ENCODE data around the gene PPIB. TPM values are rescaled to one million over a fixed set of nuclear protein-coding genes. Genes with fewer than 3 reads are reported as not detected.
"Not testable (repeated sequence)": the region's sequence is repeated elsewhere in the genome, so short reads cannot be mapped to it uniquely, and the experiment has no call there.

PPIB gene
- total RNA-seq, 1 donor from 2014 or later: 698 TPM

DNA sequence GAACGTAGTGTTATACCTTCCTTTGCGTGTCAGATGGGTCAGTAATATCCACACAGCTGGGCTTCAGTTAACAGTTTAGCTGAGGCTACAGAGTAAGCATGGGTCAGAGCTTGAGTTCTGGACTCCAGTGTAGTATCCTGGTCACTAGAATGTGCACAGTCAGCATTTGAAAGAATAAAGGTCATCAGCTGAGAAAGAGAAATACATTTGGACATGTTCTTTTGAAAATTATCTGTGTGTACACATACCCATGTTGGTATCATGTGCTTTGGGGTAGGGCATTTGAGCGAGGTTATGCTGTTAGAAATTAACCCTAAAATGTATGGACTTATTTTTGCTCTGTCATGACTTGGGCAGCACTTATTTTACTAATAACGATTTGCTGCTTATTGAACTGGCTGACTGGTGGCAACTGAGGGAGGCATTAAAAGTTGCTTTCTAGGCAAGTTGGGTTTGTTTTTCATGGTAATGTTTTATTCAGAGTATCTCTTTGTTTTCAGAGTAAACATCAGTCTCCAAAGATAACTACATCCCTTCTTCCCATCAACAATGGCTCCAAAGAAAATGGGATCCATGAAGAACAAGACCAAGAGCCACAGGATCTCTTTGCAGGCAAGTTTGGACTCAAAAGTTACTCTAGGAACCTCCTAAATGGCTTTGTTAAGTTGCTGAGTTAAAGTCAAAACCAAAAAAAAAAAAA, 50.6 kb downstream of the PPIB start:
- Mint-ChIP-seq H3K4me1 (ENCODE audit: unreplicated experiment) (peaks cover 20% of the 10 kb centered on the region), H3K9me3 (ENCODE audit: unreplicated experiment) (no peaks in the 10 kb centered on the region), H3K27me3 (ENCODE audit: unreplicated experiment) (no peaks in the 10 kb centered on the region), H3K4me3 (ENCODE audit: unreplicated experiment) (no peak overlapping the region), H3K27ac (ENCODE audit: unreplicated experiment) (peak overlapping the region; percentile 38), H3K36me3 (ENCODE audit: unreplicated experiment) (peaks cover 27% of the 10 kb centered on the region)
- DNase-seq (ENCODE audit: extremely low spot score, unreplicated experiment): no peak
- TF ChIP-seq, protein P1, sequence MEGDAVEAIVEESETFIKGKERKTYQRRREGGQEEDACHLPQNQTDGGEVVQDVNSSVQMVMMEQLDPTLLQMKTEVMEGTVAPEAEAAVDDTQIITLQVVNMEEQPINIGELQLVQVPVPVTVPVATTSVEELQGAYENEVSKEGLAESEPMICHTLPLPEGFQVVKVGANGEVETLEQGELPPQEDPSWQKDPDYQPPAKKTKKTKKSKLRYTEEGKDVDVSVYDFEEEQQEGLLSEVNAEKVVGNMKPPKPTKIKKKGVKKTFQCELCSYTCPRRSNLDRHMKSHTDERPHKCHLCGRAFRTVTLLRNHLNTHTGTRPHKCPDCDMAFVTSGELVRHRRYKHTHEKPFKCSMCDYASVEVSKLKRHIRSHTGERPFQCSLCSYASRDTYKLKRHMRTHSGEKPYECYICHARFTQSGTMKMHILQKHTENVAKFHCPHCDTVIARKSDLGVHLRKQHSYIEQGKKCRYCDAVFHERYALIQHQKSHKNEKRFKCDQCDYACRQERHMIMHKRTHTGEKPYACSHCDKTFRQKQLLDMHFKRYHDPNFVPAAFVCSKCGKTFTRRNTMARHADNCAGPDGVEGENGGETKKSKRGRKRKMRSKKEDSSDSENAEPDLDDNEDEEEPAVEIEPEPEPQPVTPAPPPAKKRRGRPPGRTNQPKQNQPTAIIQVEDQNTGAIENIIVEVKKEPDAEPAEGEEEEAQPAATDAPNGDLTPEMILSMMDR (IDR thresholded peaks at IDR 0.05): no peak

DNA sequence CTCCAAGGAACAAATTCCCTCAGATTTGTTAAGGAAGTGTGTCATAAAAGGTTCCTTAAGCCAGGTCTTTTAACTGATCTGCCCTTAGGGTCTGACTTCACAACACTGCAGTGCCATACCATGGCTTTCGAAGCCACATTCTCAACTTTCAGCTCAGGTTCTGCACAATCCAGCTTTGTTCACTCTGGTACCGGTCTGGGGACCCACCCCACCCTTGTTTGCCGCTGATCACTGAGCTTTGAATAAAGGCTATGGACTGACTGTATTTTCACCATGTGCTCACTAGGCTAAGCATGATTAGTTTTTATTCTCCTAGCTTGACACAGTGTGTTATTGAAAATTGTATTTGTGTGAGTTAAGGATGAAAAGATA, 51.2 kb downstream of the PPIB start:
- Mint-ChIP-seq H3K36me3 (ENCODE audit: unreplicated experiment) (peaks cover 26% of the 10 kb centered on the region), H3K27me3 (ENCODE audit: unreplicated experiment) (no peaks in the 10 kb centered on the region), H3K9me3 (ENCODE audit: unreplicated experiment) (no peaks in the 10 kb centered on the region), H3K4me3 (ENCODE audit: unreplicated experiment) (no peak overlapping the region), H3K4me1 (ENCODE audit: unreplicated experiment) (peaks cover 20% of the 10 kb centered on the region), H3K27ac (ENCODE audit: unreplicated experiment) (peak overlapping the region; percentile 38)
- DNase-seq (ENCODE audit: extremely low spot score, unreplicated experiment): no peak
- TF ChIP-seq, protein P1 (IDR thresholded peaks at IDR 0.05): no peak

DNA sequence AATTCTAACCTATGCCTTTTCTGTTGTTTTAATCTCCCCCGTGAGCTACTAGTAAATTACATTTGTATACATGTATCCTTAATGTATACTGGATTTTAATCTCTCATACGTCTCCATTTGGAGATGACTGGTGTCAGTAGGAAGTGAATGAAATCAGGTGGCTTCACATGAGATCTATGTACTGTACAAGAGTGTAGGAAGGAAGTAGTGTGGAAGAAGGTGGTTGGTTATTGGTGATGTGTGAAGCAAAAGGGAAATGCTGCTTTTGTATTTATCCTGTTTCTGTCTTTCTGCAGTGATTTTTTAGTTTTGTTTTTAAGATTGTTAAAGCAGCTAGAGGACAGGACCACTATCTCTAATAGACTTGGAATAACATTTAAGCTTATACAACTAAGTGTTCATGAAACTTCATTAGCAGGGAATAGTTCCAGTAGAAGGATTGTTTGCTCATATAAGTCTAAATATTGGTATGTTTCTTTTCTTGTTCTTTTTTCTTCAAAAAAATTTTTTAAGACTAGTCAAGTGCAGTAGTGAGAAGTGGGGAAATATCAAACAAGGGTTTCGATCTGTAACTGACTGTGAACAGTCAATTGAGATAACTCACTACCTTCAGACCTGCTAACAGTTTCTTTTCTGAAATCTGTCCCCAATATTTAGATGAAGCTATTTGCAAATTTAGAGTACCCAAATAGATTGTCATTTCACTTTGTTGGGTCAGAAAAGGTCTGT, 51.7 kb downstream of the PPIB start:
- DNase-seq (ENCODE audit: extremely low spot score, unreplicated experiment): no peak
- no peak overlapping the region for H3K27ac Mint-ChIP-seq (ENCODE audit: unreplicated experiment)
- peaks cover 20% of the 10 kb centered on the region for H3K4me1 Mint-ChIP-seq (ENCODE audit: unreplicated experiment)
- peaks cover 24% of the 10 kb centered on the region for H3K36me3 Mint-ChIP-seq (ENCODE audit: unreplicated experiment)
- H3K9me3 Mint-ChIP-seq (ENCODE audit: unreplicated experiment): no peaks in the 10 kb centered on the region
- TF ChIP-seq, protein P1 (IDR thresholded peaks at IDR 0.05): no peak
- no peaks in the 10 kb centered on the region for H3K27me3 Mint-ChIP-seq (ENCODE audit: unreplicated experiment)
- no peak overlapping the region for H3K4me3 Mint-ChIP-seq (ENCODE audit: unreplicated experiment)

DNA sequence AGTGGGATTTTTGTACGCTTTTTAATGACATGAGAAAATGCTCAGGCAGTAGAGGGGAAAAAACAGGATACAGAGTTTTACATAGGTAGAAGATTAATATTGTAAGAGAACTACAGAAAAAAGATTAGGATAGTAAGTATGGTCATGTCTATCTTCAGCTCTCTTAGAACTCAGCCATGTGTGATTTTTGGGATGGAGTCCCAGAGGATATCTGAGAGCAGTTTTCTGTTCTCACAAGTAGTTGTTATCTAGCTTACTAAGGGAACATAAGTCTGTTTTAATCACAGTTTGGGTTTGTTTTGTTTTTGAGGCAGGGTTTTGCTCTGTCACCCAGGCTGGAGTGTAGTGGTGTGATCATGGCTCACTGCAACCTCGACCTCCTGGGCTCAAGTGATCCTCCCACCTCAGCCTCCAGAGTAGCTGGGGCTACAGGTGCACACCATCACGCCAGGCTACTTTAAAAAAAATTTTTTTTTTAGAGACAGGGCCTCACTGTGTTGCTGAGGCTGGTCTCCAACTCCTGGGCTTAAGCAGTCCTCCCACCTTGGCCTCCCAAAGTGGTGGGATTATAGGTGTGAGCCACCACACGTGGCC, 52.6 kb downstream of the PPIB start:
- H3K4me3 Mint-ChIP-seq (ENCODE audit: unreplicated experiment); H3K9me3 Mint-ChIP-seq (ENCODE audit: unreplicated experiment); H3K27me3 Mint-ChIP-seq (ENCODE audit: unreplicated experiment); H3K27ac Mint-ChIP-seq (ENCODE audit: unreplicated experiment); DNase-seq (ENCODE audit: extremely low spot score, unreplicated experiment): not testable (repeated sequence)
- Mint-ChIP-seq H3K36me3 (ENCODE audit: unreplicated experiment) (peaks cover 24% of the 10 kb centered on the region), H3K4me1 (ENCODE audit: unreplicated experiment) (peaks cover 20% of the 10 kb centered on the region)

DNA sequence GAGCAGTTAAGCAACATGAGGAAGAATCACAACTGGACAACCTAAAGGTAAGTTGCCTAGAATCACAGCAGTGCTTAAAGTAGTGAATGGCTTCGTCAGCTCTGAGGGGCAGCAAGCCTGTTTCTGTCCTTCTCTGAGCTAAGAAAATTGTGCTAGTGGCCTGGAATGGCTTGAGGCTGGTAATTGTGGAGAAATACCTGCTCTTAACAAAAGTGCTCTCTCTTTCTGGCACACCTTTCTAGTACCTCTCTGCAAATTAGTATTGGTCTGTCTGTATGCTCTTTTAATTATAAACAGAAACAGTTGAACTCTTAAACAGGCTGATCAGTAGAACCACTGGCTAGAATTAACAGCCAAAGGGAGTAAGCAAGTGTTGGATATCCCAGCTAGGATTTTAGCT, 55.5 kb downstream of the PPIB start:
- Mint-ChIP-seq H3K27me3 (ENCODE audit: unreplicated experiment) (no peaks in the 10 kb centered on the region), H3K9me3 (ENCODE audit: unreplicated experiment) (no peaks in the 10 kb centered on the region), H3K4me1 (ENCODE audit: unreplicated experiment) (peaks cover 16% of the 10 kb centered on the region), H3K27ac (ENCODE audit: unreplicated experiment) (no peak overlapping the region), H3K4me3 (ENCODE audit: unreplicated experiment) (no peak overlapping the region), H3K36me3 (ENCODE audit: unreplicated experiment) (peaks cover 5% of the 10 kb centered on the region)
- TF ChIP-seq, protein P1 (IDR thresholded peaks at IDR 0.05): no peak
- no peak for DNase-seq (ENCODE audit: extremely low spot score, unreplicated experiment)

Other genes with a start within 250 kb of the PPIB start
- gene DAPK2, start 116.5 kb downstream of the PPIB start, total RNA-seq: 17.6 and 17.7 TPM in 2 replicates
- gene CIAO2A, start 69.2 kb downstream of the PPIB start, total RNA-seq: 32.6 and 33.8 TPM in 2 replicates
- 101 and 106 TPM in 2 replicates for gene SNX1, start 67.0 kb downstream of the PPIB start, total RNA-seq
- 0.24 and 0.31 TPM in 2 replicates for gene SNX22, start 11.3 kb downstream of the PPIB start, total RNA-seq
- 18.2 and 22.2 TPM in 2 replicates for gene CSNK1G1, start 193.2 kb upstream of the PPIB start, total RNA-seq
- gene PCLAF, start 218.4 kb upstream of the PPIB start, total RNA-seq: 7.9 and 12.1 TPM in 2 replicates
- 24.5 and 26.8 TPM in 2 replicates for gene TRIP4, start 224.8 kb upstream of the PPIB start, total RNA-seq